GM12865 (cell line): ENCODE results near the gene PIK3C2A.

Experiments used
- DNase-seq: peaks from one replicate; pipeline ENCODE4 v3.0.0; 2010; ENCODE audit warnings: low read depth
- H3K4me3 ChIP-seq: 2 replicates; pipeline ENCODE4 v1.5.1; 2011; ENCODE audit warnings: mild to moderate bottlenecking, low read depth, low read length, control low read depth
- CTCF ChIP-seq: IDR thresholded peaks from 2 replicates; pipeline ENCODE4 v1.5.1; 2011; ENCODE audit warnings: low read length, control low read depth, low read depth, inconsistent platforms; ENCODE audit not compliant: insufficient read depth; ENCODE audit errors: missing control alignments

The PIK3C2A gene

GRCh38 chr11:17209939-17210245 lies 2.1 kb upstream of the PIK3C2A start:
- DNase-seq = no peak
- TF ChIP-seq CTCF = no peak
- H3K4me3 ChIP-seq = no peak overlapping the region

- peak; percentile 73 for DNase-seq
- TF ChIP-seq CTCF = no peak
- H3K4me3 ChIP-seq = peak overlapping the region; percentile 80
Measured at GRCh38 chr11:17208257-17208999, 642 bp upstream of the PIK3C2A start.

- peak overlapping the region; percentile 80 for H3K4me3 ChIP-seq
- DNase-seq = no peak
- no peak for TF ChIP-seq CTCF
Measured at GRCh38 chr11:17206463-17206862, 1.3 kb downstream of the PIK3C2A start.

GRCh38 chr11:17197431-17197898 lies 10.3 kb downstream of the PIK3C2A start:
- no peak for TF ChIP-seq CTCF
- no peak for DNase-seq
- no peak overlapping the region for H3K4me3 ChIP-seq

- no peak for DNase-seq
- no peak overlapping the region for H3K4me3 ChIP-seq
- no peak for TF ChIP-seq CTCF
Measured at GRCh38 chr11:17188675-17189074, 19.1 kb downstream of the PIK3C2A start.

GRCh38 chr11:17186932-17187692 lies 20.7 kb downstream of the PIK3C2A start:
- H3K4me3 ChIP-seq = no peak overlapping the region
- DNase-seq = no peak
- TF ChIP-seq CTCF = no peak
